SH-SY5Y (cell line): ENCODE results near the gene AMBRA1.

Experiments
- GATA2 ChIP-seq: IDR thresholded peaks from 2 replicates; pipeline ENCODE4 v1.6.1; 2011; ENCODE audit warnings: mild to moderate bottlenecking, low read depth, low read length
- GATA3 ChIP-seq: IDR thresholded peaks from 2 replicates; pipeline ENCODE4 v1.6.1; 2011; ENCODE audit warnings: low read depth, mild to moderate bottlenecking, low read length, moderate library complexity

GRCh38 chr11:46582588-46582987 is 11.2 kb downstream of the AMBRA1 start:
- TF ChIP-seq GATA2 (no peak), GATA3 (no peak)
